Erythroblast (primary cell): ENCODE results near the gene CCDC127.
"Not testable (repeated sequence)": the region's sequence is repeated elsewhere in the genome, so short reads cannot be mapped to it uniquely, and the experiment has no call there.

ENCODE experiments used
- GATA1 ChIP-seq: IDR thresholded peaks from 2 replicates; pipeline ENCODE4 v1.6.1; 2011; ENCODE audit warnings: low read depth, mild to moderate bottlenecking, control low read depth, low read length, moderate library complexity
- POLR2A ChIP-seq: IDR thresholded peaks from 2 replicates; pipeline ENCODE4 v1.6.1; 2011; ENCODE audit warnings: mild to moderate bottlenecking, low read length

- not testable (repeated sequence) for TF ChIP-seq POLR2A, GATA1
These were observed 53.2 kb downstream of the CCDC127 start for GRCh38 chr5:164783-165182.
